HEK293 (cell line): ENCODE measurements around the gene ISOC2.

Source experiments
- CTCF ChIA-PET: fragments of 350-600 bp; formaldehyde crosslinking; extraction: SDS; loops from one replicate; lab custom pipeline; 2021; ENCODE audit warnings: antibody characterized with exemption; lab: Yijun Ruan, JAX
- POLR2A ChIA-PET: fragments of 300-600 bp; formaldehyde crosslinking; extraction: SDS; loops from one replicate; lab custom pipeline; 2020; ENCODE audit warnings: antibody characterized with exemption, inconsistent platforms; lab: Yijun Ruan, JAX
- H3K27ac ChIP-seq: fragments of 200-500 bp; sonication (Bioruptor generic); 2 replicates; pipeline ENCODE4 v1.5.1; 2014; ENCODE audit warnings: low read depth, low read length, control low read depth, inconsistent platforms; ENCODE audit errors: extremely low read depth
- H3K36me3 ChIP-seq, 2 experiments: fragments of 200-500 bp in 1 of 2; sonication (Bioruptor generic) in 1 of 2; 1 replicate in 1 of 2; 2 replicates in 1 of 2; pipeline ENCODE4 v1.5.1; 2014 to 2017; ENCODE audit warnings: inconsistent platforms in 2 of 2, low read length in 2 of 2; ENCODE audit not compliant: control insufficient read depth in 2 of 2, insufficient read depth in 1 of 2
- H3K4me1 ChIP-seq: fragments of 200-500 bp; sonication (Bioruptor generic); 2 replicates; pipeline ENCODE4 v1.5.1; 2014; ENCODE audit warnings: mild to moderate bottlenecking, low read length, inconsistent platforms; ENCODE audit not compliant: control insufficient read depth, insufficient read depth
- H3K4me3 ChIP-seq: 2 replicates; pipeline ENCODE4 v1.5.1; 2011; ENCODE audit warnings: low read depth, mild to moderate bottlenecking, control low read depth, low read length, moderate library complexity
- H3K9me3 ChIP-seq: fragments of 200-500 bp; sonication (Bioruptor generic); 2 replicates; pipeline ENCODE4 v1.5.1; 2014; ENCODE audit warnings: low read depth, low read length, inconsistent platforms; ENCODE audit not compliant: control insufficient read depth, insufficient read depth
- EGR2 ChIP-seq: fragments of 450-650 bp; formaldehyde crosslinking; IDR thresholded peaks from 2 replicates; pipeline ENCODE4 v1.5.1; 2016; ENCODE audit warnings: low read depth, missing biosample characterization, missing genetic modification characterization
- GLIS1 ChIP-seq: fragments of 450-650 bp; formaldehyde crosslinking; IDR thresholded peaks from 2 replicates; pipeline ENCODE4 v1.5.1; 2016; ENCODE audit warnings: missing biosample characterization, missing genetic modification characterization
- MZF1 ChIP-seq: fragments of 450-650 bp; formaldehyde crosslinking; IDR thresholded peaks from 2 replicates; pipeline ENCODE4 v1.5.1; 2017; ENCODE audit warnings: missing biosample characterization, missing genetic modification characterization, borderline replicate concordance
- REPIN1 ChIP-seq: fragments of 450-650 bp; formaldehyde crosslinking; IDR thresholded peaks from 2 replicates; pipeline ENCODE4 v1.5.1; 2017; ENCODE audit warnings: missing biosample characterization, missing genetic modification characterization, low read depth
- TCF7L2 ChIP-seq: IDR thresholded peaks from 2 replicates; pipeline ENCODE4 v1.6.1; 2011; ENCODE audit warnings: low read depth, mild to moderate bottlenecking, inconsistent platforms, low read length, moderate library complexity, borderline replicate concordance
- ZBTB20 ChIP-seq: fragments of 450-650 bp; formaldehyde crosslinking; IDR thresholded peaks from 2 replicates; pipeline ENCODE4 v1.5.1; 2016; ENCODE audit warnings: missing biosample characterization, missing genetic modification characterization
- ZBTB6 ChIP-seq: fragments of 450-650 bp; formaldehyde crosslinking; IDR thresholded peaks from 2 replicates; pipeline ENCODE4 v1.5.1; 2017; ENCODE audit warnings: missing biosample characterization, missing genetic modification characterization
- ZNF121 ChIP-seq: fragments of 450-650 bp; formaldehyde crosslinking; IDR thresholded peaks from 2 replicates; pipeline ENCODE4 v1.5.1; 2016; ENCODE audit warnings: missing biosample characterization, missing genetic modification characterization
- ZNF146 ChIP-seq: fragments of 450-650 bp; formaldehyde crosslinking; IDR thresholded peaks from 2 replicates; pipeline ENCODE4 v1.5.1; 2016; ENCODE audit warnings: missing biosample characterization, missing genetic modification characterization
- ZNF214 ChIP-seq: fragments of 450-650 bp; formaldehyde crosslinking; IDR thresholded peaks from 2 replicates; pipeline ENCODE4 v1.5.1; 2017; ENCODE audit warnings: missing biosample characterization, mild to moderate bottlenecking, missing genetic modification characterization, borderline replicate concordance
- ZNF280C ChIP-seq: fragments of 450-650 bp; formaldehyde crosslinking; IDR thresholded peaks from 2 replicates; pipeline ENCODE4 v1.5.1; 2016; ENCODE audit warnings: missing biosample characterization, missing genetic modification characterization
- ZNF350 ChIP-seq: fragments of 450-650 bp; formaldehyde crosslinking; IDR thresholded peaks from 2 replicates; pipeline ENCODE4 v1.5.0; 2017; ENCODE audit warnings: missing biosample characterization, mild to moderate bottlenecking, missing genetic modification characterization
- ZNF433 ChIP-seq: fragments of 450-650 bp; formaldehyde crosslinking; IDR thresholded peaks from 2 replicates; pipeline ENCODE4 v1.5.1; 2016; ENCODE audit warnings: missing biosample characterization, missing genetic modification characterization, low read depth
- ZNF488 ChIP-seq: fragments of 450-650 bp; formaldehyde crosslinking; IDR thresholded peaks from 2 replicates; pipeline ENCODE4 v1.5.1; 2016; ENCODE audit warnings: missing biosample characterization, missing genetic modification characterization
- ZNF514 ChIP-seq: fragments of 450-650 bp; formaldehyde crosslinking; IDR thresholded peaks from 2 replicates; pipeline ENCODE4 v1.5.1; 2016; ENCODE audit warnings: missing biosample characterization, missing genetic modification characterization
- ZNF521 ChIP-seq: fragments of 450-650 bp; formaldehyde crosslinking; IDR thresholded peaks from 2 replicates; pipeline ENCODE4 v1.5.1; 2017; ENCODE audit warnings: missing biosample characterization, mild to moderate bottlenecking, missing genetic modification characterization
- ZNF549 ChIP-seq: fragments of 450-650 bp; IDR thresholded peaks from 2 replicates; pipeline ENCODE4 v1.5.1; 2018; ENCODE audit warnings: missing biosample characterization, missing genetic modification characterization, mild to moderate bottlenecking, inconsistent platforms, moderate library complexity
- ZNF580 ChIP-seq: fragments of 450-650 bp; formaldehyde crosslinking; IDR thresholded peaks from 2 replicates; pipeline ENCODE4 v1.5.1; 2016; ENCODE audit warnings: missing biosample characterization, missing genetic modification characterization
- ZNF610 ChIP-seq: fragments of 450-650 bp; formaldehyde crosslinking; IDR thresholded peaks from 2 replicates; pipeline ENCODE4 v1.5.1; 2016; ENCODE audit warnings: missing biosample characterization, missing genetic modification characterization, borderline replicate concordance
- ZNF654 ChIP-seq: fragments of 450-650 bp; formaldehyde crosslinking; IDR thresholded peaks from 2 replicates; pipeline ENCODE4 v1.5.1; 2016; ENCODE audit warnings: low read depth, missing biosample characterization, missing genetic modification characterization
- ZNF692 ChIP-seq: fragments of 450-650 bp; formaldehyde crosslinking; IDR thresholded peaks from 2 replicates; pipeline ENCODE4 v1.5.1; 2016; ENCODE audit warnings: missing biosample characterization, missing genetic modification characterization
- ZNF747 ChIP-seq: fragments of 450-650 bp; formaldehyde crosslinking; IDR thresholded peaks from 2 replicates; pipeline ENCODE4 v1.5.1; 2016; ENCODE audit warnings: missing biosample characterization, missing genetic modification characterization
- ZNF76 ChIP-seq: fragments of 450-650 bp; formaldehyde crosslinking; IDR thresholded peaks from 2 replicates; pipeline ENCODE4; 2016; ENCODE audit warnings: low read depth, missing biosample characterization, missing genetic modification characterization, borderline replicate concordance

ISOC2 gene

GRCh38 chr19:55479045-55479444, 17.6 kb upstream of the ISOC2 start:
- Histone ChIP-seq H3K27ac (no peak overlapping the region), H3K36me3 (peaks cover 0 to 9% of the 10 kb centered on the region in 2 experiments; a peak in 1 of 3 replicates), H3K4me3 (no peak overlapping the region), H3K9me3 (no peaks in the 10 kb centered on the region), H3K4me1 (peaks cover 8% of the 10 kb centered on the region; the same call in 1 of the 2 replicates)
- ChIA-PET POLR2A (interaction anchor here (1.1 kb wide), 2 partner anchors 17 to 120 kb away, joined by 4 read pairs; partner anchors contain the start of genes FIZ1 and ISOC2), CTCF (interaction anchor here (0.6 to 7.0 kb wide), 3 partner anchors 12 to 37 kb away, joined by 3 to 85 read pairs (median 63); no protein-coding TSS in a partner anchor)
- TF ChIP-seq EGR2 (0 out of 2 replicates have a peak, but pooled peaks have one; percentile 15), ZNF514 (no peak), GLIS1 (no peak), ZNF549 (tag by site-specific recombination) (no peak), ZNF692 (no peak)

- TF ChIP-seq ZNF521 (tag by site-specific recombination) = no peak
- no peak for TF ChIP-seq ZNF121 (tag by site-specific recombination)
- no peak for TF ChIP-seq ZNF580 (tag by site-specific recombination)
- no peak for TF ChIP-seq ZNF146
- no peak for TF ChIP-seq ZNF488 (tag by site-specific recombination)
- TF ChIP-seq ZNF350 = no peak
- TF ChIP-seq ZNF214 = no peak
- TF ChIP-seq ZNF280C (tag by site-specific recombination) = no peak
- TF ChIP-seq REPIN1 (tag by site-specific recombination) = no peak
- no peak for TF ChIP-seq MZF1 (tag by site-specific recombination)
- TF ChIP-seq ZNF610 (tag by site-specific recombination) = no peak
- TF ChIP-seq ZNF654 (tag by site-specific recombination) = no peak
- TF ChIP-seq ZBTB20 (tag by site-specific recombination) = no peak
- TF ChIP-seq ZNF76 (tag by site-specific recombination) = no peak
- TF ChIP-seq TCF7L2 = no peak
- TF ChIP-seq ZNF747 (tag by site-specific recombination) = no peak
- TF ChIP-seq ZBTB6 (tag by site-specific recombination) = no peak
- TF ChIP-seq ZNF433 (tag by site-specific recombination) = no peak
- CTCF ChIA-PET = interaction anchor here (0.6 to 7.0 kb wide), 3 partner anchors 11 to 38 kb away, joined by 3 to 85 read pairs (median 63); no protein-coding TSS in a partner anchor
- no peaks in the 10 kb centered on the region for H3K9me3 ChIP-seq
- H3K4me1 ChIP-seq = peaks cover 8% of the 10 kb centered on the region; the same call in 1 of the 2 replicates
- no peak overlapping the region for H3K4me3 ChIP-seq
- POLR2A ChIA-PET = interaction anchor here (1.1 kb wide), 2 partner anchors 17 to 121 kb away, joined by 4 read pairs; partner anchors contain the start of genes FIZ1 and ISOC2
- 0 out of 2 replicates have a peak overlapping the region, but pooled peaks have one; percentile 16 for H3K27ac ChIP-seq
- peaks cover 0 to 9% of the 10 kb centered on the region in 2 experiments; a peak in 1 of 3 replicates for H3K36me3 ChIP-seq
These were observed 16.9 kb upstream of the ISOC2 start for GRCh38 chr19:55478364-55478763.
